Ectodermal cell (in vitro differentiated cells): ENCODE results near the gene SMPD2.

Source experiments
- H3K27ac ChIP-seq: 2 replicates; pipeline ENCODE4 v1.7.0; 2013; ENCODE audit warnings: mild to moderate bottlenecking, low read depth, low read length; ENCODE audit not compliant: insufficient read depth, poor library complexity, severe bottlenecking
- H3K27me3 ChIP-seq: 2 replicates; pipeline ENCODE4 v1.7.0; 2013; ENCODE audit warnings: mild to moderate bottlenecking, low read length; ENCODE audit not compliant: insufficient read depth, control insufficient read depth, poor library complexity, severe bottlenecking
- H3K36me3 ChIP-seq: one replicate; pipeline ENCODE4 v1.7.0; 2013; ENCODE audit warnings: low read length; ENCODE audit not compliant: control insufficient read depth, insufficient read depth
- H3K4me1 ChIP-seq: one replicate; pipeline ENCODE4 v1.7.0; 2013; ENCODE audit warnings: low read length; ENCODE audit not compliant: control insufficient read depth, insufficient read depth
- H3K4me3 ChIP-seq: 2 replicates; pipeline ENCODE4 v1.7.0; 2013; ENCODE audit warnings: low read depth, low read length, control low read depth; ENCODE audit not compliant: insufficient read depth
- H3K9me3 ChIP-seq: 2 replicates; pipeline ENCODE4 v1.7.0; 2013; ENCODE audit warnings: mild to moderate bottlenecking, low read length, moderate library complexity; ENCODE audit not compliant: control insufficient read depth
- WGBS, 2 experiments: methylation state at CpG; one replicate each; pipeline ENCODE4 v1.1.7; 2013; ENCODE audit warnings: missing lambda C conversion rate in 2 of 2; 5-methylcytosine and 5-hydroxymethylcytosine counted together

Gene SMPD2

DNA sequence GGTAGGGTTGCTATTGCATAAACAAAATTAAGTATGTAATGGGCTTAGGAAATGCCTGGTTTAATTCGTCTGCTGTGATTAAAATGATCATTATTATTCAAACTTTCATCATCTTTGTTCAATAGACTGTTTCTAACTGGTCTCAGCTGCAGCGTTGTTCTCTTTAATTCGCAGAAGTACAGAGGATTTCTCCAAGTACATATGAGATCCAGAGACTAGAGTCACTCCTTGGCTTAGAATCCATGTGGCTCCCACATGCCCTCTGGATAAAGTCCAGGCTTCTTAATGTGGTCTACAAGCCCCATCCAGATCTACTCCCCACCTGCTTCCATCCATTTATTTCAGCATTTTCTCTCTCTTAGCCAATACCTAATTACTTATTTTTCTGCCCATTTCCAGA lies 43.6 kb downstream of the SMPD2 start:
- Histone ChIP-seq H3K4me3 (no peak overlapping the region), H3K27me3 (peaks cover 5% of the 10 kb centered on the region), H3K9me3 (no peaks in the 10 kb centered on the region), H3K36me3 (peaks cover 9% of the 10 kb centered on the region), H3K27ac (no peak overlapping the region), H3K4me1 (peaks cover 15% of the 10 kb centered on the region)
- 92 to 94% methylated on average over 3 of the region's 3 CpGs for WGBS, 2 experiments

DNA sequence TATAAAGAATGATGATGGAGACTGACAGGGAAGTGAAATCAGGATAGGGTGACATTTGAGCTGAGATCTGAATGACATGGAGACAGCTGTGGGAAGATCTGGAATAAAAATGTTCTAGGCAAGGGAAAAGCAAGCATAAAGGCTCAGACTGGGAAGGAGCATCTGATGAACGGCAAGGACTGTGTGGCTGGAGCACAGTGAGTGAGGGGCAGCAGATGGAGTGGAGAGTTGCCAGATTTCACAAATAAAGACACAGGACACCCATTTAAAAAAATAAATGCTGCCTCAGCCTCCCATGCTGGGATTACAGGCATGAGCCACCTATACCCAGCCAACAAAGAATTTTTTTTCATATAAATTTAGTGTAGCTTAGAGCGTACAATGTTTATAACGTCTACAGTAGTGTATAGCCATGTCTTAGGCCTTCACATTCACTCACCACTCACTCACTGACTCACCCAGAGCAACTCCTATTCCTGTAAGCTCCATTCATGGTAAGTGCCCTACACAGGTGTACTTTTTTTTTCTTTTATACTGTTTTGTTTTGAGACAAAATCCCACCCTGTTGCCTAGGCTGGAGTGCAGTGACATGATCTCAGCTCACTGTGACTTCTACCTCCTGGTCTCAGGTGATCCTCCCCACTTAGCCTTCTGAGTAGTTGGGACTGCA lies 44.9 kb downstream of the SMPD2 start:
- H3K27ac ChIP-seq: no peak overlapping the region
- peaks cover 5% of the 10 kb centered on the region for H3K27me3 ChIP-seq
- no peak overlapping the region for H3K4me3 ChIP-seq
- no peaks in the 10 kb centered on the region for H3K9me3 ChIP-seq
- H3K4me1 ChIP-seq: peaks cover 15% of the 10 kb centered on the region
- peaks cover 9% of the 10 kb centered on the region for H3K36me3 ChIP-seq
- 86 to 90% methylated on average over 3 of the region's 3 CpGs for WGBS, 2 experiments

DNA sequence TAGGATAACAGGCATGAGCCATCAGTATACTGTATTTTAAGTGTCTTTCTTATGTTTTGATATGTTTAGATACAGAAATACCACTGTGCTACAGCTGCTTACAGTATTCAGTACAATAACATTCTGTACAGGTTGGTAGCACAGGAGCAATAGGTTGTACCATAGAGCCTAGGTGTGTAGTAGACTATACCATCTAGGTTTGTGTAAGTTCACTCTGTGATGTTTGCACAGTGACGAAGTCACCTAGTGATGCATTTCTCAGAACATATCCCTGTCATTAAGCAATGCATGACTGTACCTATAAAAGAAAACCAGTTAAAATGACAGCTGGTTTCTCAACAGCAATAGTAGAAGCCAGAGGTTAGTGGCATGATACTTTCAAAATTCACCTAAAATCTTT lies 45.5 kb downstream of the SMPD2 start:
- Histone ChIP-seq H3K4me1 (peaks cover 16% of the 10 kb centered on the region), H3K27ac (no peak overlapping the region), H3K36me3 (peaks cover 5% of the 10 kb centered on the region), H3K4me3 (no peak overlapping the region), H3K9me3 (no peaks in the 10 kb centered on the region), H3K27me3 (peaks cover 5% of the 10 kb centered on the region)
- WGBS, 2 experiments: 83 to 100% methylated on average over 1 of the region's 1 CpG

DNA sequence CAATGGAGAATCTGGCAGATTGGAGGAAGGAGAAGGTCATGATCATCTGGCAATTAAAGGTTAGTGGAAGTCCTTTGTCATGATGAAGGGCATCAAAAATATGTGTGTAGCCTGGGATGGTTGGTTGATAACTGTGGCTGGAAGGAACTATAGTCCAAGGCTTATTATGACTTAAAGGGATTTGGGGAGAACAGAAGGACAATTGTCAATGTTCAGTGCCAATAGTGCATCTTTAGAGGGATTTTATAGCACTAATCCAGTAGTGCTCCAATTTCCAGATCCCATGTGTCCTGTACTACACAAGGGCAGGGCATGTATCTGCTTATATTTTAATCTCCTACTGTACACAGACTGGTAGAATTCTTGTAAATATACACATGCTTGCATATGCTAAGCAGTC lies 47.5 kb downstream of the SMPD2 start:
- Histone ChIP-seq H3K27me3 (peaks cover 5% of the 10 kb centered on the region), H3K4me1 (peaks cover 12% of the 10 kb centered on the region), H3K9me3 (no peaks in the 10 kb centered on the region), H3K27ac (no peak overlapping the region), H3K36me3 (no peaks in the 10 kb centered on the region), H3K4me3 (no peak overlapping the region)

DNA sequence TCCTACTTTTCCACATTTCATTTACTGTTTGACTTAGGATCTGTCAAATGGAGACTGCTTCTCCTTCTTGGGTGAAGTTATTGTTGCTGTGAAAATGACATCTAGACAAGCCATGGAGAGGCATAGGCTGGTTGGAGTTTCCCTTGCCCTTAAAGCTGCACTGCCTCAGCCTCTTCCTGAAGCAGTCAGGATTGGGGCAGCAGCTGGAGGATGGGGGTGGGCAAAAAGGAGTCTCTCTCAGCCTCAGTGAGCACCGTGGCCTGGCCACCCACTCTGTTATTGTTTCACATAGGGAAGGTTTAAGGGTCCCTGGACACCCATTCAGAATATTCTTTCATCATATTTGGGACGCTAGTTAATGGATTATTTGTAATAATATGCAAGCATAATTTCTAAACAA lies 50.2 kb downstream of the SMPD2 start:
- H3K9me3 ChIP-seq: no peaks in the 10 kb centered on the region
- 0 to 4% methylated on average over 1 of the region's 2 CpGs for WGBS, 2 experiments
- H3K36me3 ChIP-seq: no peaks in the 10 kb centered on the region
- H3K27ac ChIP-seq: no peak overlapping the region
- H3K4me3 ChIP-seq: no peak overlapping the region
- peaks cover 20% of the 10 kb centered on the region for H3K4me1 ChIP-seq
- H3K27me3 ChIP-seq: no peaks in the 10 kb centered on the region

DNA sequence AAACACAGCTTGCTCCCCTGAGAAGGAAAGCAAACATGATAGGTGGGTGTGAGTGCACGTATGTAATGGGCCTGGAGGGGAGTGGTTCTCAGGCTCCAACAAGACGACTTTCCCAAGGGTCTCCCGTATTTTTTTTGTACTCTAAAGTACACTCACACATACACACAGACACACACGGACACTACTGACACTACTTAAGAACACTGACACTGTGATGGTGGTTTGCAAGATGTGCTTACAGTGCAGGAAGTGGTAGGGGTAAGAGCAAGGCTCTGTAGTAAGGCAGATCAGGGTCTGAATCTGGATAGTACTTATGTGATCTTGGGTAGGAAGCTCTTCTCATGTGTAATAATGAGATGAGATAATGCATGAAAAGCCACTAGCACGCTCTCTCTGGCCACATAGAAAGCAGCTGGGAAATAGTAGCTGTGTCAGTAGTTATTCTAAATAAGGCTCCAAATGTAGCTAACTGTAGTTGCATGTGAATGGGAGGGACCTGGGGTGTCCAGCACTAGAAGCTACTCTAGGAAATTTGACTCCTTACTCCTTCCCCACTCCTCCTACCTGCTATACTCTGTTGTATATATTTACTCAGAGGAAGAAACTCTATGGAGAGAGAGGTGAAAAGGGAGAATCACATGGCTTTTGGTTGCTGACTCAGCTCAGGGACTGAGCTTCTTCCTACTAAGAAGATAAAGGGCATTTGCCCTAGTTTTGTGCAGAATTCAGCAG lies 50.8 kb downstream of the SMPD2 start:
- H3K4me1 ChIP-seq: peaks cover 23% of the 10 kb centered on the region
- no peaks in the 10 kb centered on the region for H3K9me3 ChIP-seq
- H3K27ac ChIP-seq: no peak overlapping the region
- no peaks in the 10 kb centered on the region for H3K27me3 ChIP-seq
- 70 to 80% methylated on average over 3 to 5 of the region's 5 CpGs for WGBS, 2 experiments
- H3K4me3 ChIP-seq: no peak overlapping the region
- H3K36me3 ChIP-seq: no peaks in the 10 kb centered on the region
